ENCODE data around the gene CYP3A4.

The CYP3A4 gene

DNA sequence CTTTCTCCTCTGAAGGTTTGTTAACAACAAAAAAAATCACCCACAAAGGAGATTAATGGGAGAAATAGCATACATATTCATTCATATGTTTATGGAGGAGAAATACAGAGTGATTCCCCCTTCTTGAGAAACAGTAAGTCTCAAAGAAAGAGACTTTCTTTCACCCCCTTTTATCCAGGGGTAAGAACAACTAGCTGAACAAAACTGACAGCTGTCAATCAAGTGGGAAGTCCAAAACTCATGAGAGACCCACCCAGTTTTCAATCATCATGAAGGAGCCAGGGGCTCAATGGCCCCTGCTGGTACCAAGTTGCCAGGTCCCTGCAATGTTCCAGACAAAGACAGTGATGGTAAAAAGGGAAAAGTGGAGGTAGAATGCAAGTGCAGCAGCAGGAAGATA is 41.9 kb upstream of the CYP3A4 start:
- no peak overlapping the region for H3K4me3 ChIP-seq (ENCODE audit: low read depth, low read length)
- DNase-seq (ENCODE audit: low read depth) = no peak
- in situ Hi-C loops (cut with HindIII; ENCODE audit: low sequenced_read_pairs) = no loop called here
- TF ChIP-seq, protein P1, sequence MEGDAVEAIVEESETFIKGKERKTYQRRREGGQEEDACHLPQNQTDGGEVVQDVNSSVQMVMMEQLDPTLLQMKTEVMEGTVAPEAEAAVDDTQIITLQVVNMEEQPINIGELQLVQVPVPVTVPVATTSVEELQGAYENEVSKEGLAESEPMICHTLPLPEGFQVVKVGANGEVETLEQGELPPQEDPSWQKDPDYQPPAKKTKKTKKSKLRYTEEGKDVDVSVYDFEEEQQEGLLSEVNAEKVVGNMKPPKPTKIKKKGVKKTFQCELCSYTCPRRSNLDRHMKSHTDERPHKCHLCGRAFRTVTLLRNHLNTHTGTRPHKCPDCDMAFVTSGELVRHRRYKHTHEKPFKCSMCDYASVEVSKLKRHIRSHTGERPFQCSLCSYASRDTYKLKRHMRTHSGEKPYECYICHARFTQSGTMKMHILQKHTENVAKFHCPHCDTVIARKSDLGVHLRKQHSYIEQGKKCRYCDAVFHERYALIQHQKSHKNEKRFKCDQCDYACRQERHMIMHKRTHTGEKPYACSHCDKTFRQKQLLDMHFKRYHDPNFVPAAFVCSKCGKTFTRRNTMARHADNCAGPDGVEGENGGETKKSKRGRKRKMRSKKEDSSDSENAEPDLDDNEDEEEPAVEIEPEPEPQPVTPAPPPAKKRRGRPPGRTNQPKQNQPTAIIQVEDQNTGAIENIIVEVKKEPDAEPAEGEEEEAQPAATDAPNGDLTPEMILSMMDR (IDR thresholded peaks at IDR 0.05; ENCODE audit: low read depth, low read length, missing control alignments) = no peak

DNA sequence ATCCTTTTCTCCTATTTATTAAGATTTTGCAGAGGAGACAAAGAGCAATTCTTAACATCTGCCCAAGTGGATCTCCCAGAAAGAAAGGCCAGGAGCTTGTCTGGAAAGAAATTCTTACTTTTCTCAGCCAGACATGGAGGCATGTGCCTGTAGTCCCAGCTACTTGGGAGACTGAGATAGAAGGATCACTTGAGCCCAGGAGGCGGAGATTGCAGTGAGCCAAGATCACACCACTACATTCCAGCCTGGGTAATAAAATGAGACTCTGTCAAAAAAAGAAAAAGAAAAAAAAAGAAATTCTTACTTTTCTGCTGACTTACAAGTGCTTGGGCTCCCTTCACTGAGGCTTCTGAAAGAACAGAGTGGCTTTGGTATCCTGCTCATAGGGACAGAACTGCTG is 41.5 kb upstream of the CYP3A4 start:
- TF ChIP-seq, protein P1 (IDR thresholded peaks at IDR 0.05; ENCODE audit: low read depth, low read length, missing control alignments) = no peak
- in situ Hi-C loops (cut with HindIII; ENCODE audit: low sequenced_read_pairs) = no loop called here
- DNase-seq (ENCODE audit: low read depth) = no peak
- H3K4me3 ChIP-seq (ENCODE audit: low read depth, low read length) = no peak overlapping the region

DNA sequence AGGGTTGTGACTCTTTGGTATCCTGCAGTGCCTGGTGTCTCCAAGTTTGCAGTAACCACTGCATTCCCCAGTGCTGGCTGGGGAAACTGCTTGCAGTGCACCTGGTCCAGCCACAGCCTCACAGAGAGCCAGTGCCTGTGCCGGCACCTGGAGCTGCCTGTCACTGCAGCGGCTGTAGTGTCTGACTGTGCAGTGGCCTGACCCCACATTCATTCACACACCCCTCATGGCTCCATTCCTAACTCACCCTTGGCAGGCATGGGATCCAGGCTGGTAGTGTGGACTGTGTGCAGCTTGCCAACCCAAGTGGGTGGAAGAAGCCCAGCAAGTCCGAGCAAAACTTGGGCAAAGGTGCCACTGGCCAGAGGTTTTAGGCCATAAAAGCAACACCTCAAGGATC is 40.1 kb upstream of the CYP3A4 start:
- TF ChIP-seq, protein P1 (IDR thresholded peaks at IDR 0.05; ENCODE audit: low read depth, low read length, missing control alignments) = no peak
- no peak for DNase-seq (ENCODE audit: low read depth)
- in situ Hi-C loops (cut with HindIII; ENCODE audit: low sequenced_read_pairs) = no loop called here
- H3K4me3 ChIP-seq (ENCODE audit: low read depth, low read length) = no peak overlapping the region

DNA sequence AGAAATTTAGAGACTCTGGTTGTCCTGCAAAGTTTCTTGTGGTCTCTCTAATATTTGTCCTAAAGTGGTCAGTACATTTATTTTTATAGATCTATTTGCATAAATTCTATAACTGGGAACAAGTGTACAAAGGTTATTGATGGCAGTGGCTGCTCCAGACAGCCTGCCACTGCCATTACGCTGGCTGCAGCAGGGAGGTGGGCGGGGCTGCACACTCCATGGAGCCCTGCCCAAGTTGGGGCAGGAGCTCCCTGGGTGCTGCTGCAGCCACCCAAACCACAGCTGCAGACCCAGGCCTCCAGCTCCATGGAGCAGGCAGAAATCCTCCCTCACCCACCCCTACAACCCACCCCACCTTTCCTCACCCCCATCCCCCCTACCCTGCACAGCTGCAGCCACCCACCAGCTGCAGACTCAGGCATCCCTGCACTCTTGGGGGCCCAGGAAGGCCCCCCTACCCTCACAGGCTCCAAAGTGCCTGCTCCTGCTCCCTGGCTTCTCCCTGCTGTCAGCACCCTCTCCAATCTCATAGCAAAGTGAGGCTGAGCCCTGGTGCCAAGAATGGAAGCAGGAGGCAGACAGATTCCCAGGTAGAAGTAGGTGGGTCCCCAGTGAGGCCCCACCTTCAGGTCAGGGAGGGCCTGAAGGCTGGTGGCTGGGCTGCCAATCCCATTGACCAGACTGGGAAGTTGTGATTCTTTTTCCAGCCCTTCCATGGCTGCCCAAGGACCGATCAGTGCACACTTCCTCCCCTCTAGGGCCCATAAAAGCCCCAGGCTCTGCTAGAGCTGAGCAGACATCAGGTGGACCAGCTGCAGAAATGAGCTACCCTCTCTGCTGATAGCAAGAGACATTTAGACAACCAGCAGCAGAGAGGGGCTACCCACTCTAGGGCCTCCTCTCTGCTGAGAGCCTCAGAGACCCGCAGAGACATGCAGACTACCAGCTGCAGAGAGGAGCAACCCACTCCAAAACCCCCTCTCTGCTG is 39.0 kb upstream of the CYP3A4 start:
- TF ChIP-seq, protein P1 (IDR thresholded peaks at IDR 0.05; ENCODE audit: low read depth, low read length, missing control alignments) = no peak
- in situ Hi-C loops (cut with HindIII; ENCODE audit: low sequenced_read_pairs) = no loop called here
- no peak for DNase-seq (ENCODE audit: low read depth)
- no peak overlapping the region for H3K4me3 ChIP-seq (ENCODE audit: low read depth, low read length)

DNA sequence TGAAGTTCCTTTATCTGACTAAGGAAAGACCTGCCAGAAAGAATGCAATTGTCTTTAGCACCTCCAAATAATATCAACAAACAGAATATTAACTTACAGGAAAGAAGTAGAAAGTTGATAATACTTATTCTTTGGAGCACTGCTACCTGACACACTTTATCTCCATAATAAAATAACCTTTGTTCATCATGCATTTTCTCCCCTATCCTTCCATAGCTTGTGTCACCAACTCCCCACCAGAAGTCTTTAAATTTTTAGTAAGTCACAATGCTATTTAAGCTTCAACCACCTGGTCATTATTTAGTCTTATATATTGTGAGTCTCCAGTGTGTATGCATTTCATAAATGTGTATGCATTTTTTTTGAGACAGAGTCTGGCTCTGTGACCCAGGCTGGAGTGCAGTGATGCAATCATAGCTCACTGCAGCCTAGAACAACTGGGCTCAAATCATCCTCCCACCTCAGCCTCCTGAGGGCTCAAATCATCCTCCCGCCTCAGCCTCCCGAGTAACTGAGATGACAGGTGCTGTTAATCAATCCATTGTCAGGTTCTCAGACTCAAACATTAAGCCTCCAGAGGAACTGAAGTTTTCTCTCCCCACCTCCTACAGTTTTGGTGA is 36.5 kb upstream of the CYP3A4 start:
- no peak overlapping the region for H3K4me3 ChIP-seq (ENCODE audit: low read depth, low read length)
- in situ Hi-C loops (cut with HindIII; ENCODE audit: low sequenced_read_pairs) = no loop called here
- DNase-seq (ENCODE audit: low read depth) = no peak
- TF ChIP-seq, protein P1 (IDR thresholded peaks at IDR 0.05; ENCODE audit: low read depth, low read length, missing control alignments) = no peak

DNA sequence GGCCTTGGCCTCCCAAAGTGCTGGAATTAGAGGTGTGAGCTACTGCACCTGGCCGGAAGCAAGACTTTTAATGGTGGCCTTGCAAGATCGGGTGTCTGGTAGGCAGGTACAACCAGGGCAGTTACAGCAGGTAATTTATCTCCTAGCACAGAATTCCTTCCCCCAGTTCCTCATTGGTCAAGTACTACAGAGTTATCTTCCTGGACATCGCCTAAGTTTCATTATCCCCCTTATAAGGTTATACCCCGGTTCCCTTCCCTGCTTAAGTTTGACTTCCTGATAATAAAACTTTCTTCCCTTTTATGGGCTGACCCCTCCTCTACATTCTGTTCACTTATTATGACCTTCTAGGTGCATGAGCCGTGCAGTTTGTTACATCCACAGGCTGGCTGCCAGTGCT is 24.8 kb upstream of the CYP3A4 start:
- DNase-seq (ENCODE audit: low read depth) = no peak
- H3K4me3 ChIP-seq (ENCODE audit: low read depth, low read length) = no peak overlapping the region
- TF ChIP-seq, protein P1 (IDR thresholded peaks at IDR 0.05; ENCODE audit: low read depth, low read length, missing control alignments) = no peak
- in situ Hi-C loops (cut with HindIII; ENCODE audit: low sequenced_read_pairs) = no loop called here
